Measurements from ENCODE around the gene SIK2. TPM values are rescaled to one million over a fixed set of nuclear protein-coding genes. Genes with fewer than 3 reads are reported as not detected.
A peak's percentile ranks its signal among the peaks of the same experiment; 100 is the strongest.

Gene SIK2
- total RNA-seq, 2 donors from 2014 or later = 5.6 to 6.4 TPM

DNA sequence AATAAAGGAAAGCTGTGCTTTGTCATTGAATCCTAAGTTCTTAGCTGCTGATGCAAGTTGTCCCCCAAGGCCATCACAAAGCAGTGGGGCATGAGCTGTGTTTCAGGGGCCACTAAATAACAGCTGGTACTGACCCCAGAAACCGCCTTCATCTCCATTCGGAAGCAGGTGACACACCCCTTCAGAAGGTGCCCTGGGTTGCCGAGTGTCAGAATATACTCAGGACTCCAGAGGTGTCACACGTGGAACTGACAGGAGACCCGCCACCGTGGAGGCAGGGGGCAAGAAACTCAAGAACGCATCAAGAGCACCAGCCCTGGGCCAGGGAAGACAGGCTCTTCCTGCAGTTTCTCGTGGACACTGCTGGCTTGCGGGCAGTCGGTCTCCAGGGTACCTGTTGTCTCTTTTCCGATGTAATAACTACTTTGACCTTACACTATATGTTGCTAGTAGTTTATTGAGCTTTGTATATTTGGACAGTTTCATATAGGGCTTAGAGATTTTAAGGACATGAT, 122.4 kb downstream of the SIK2 start:
- no peaks in the 10 kb centered on the region for H3K27me3 Mint-ChIP-seq
- no peaks in the 10 kb centered on the region for H3K4me1 Mint-ChIP-seq
- no peak overlapping the region for H3K27ac Mint-ChIP-seq
- H3K36me3 Mint-ChIP-seq (ENCODE audit: low read depth) = peaks cover 68% of the 10 kb centered on the region
- no peaks in the 10 kb centered on the region for H3K9me3 Mint-ChIP-seq
- no peak for ATAC-seq (replicated peaks)
- no peak overlapping the region for H3K4me3 Mint-ChIP-seq

DNA sequence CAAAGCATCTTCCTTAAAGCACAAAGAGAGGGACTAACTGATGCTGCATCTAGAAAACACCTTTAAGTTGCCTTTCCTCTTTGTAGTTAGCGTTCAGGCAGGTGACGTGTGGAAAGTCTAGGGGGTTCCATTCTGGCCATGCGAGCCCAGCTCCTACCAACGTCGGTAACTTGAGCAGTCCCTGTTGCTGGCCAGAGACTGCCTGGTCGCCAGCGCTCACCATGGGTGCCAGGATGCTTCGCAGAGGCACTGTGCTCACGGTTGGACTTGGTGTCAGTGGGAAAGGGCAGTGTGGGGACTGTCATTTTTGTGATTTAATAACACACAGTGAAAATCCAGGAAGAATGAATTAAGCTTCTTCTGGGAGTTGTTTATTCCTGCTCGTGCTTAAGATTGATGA, 123.4 kb downstream of the SIK2 start:
- Mint-ChIP-seq H3K4me1 (no peaks in the 10 kb centered on the region), H3K36me3 (ENCODE audit: low read depth) (peaks cover 59% of the 10 kb centered on the region), H3K27me3 (no peaks in the 10 kb centered on the region), H3K4me3 (no peak overlapping the region), H3K9me3 (no peaks in the 10 kb centered on the region), H3K27ac (no peak overlapping the region)
- ATAC-seq (replicated peaks) = no peak

DNA sequence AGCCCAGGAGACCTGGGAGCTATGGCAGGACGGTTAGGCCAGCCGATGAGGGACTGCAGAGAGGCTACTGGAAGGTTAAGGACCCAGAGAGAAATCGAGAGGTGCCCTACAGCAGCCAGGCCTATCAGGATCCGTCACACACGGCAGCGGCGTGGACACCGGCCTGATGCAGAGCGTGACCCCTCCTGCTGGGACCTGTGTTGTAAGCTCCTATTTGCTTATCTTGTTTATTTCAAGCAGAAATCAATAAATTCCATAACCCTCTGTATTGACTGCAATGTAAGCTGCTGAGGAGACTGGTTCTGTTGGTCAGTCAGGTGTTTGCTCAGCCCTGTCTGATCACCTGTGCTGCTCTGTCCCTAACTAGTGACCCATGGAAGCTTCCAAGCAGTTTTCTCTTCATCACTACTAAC, 124.1 kb downstream of the SIK2 start:
- Mint-ChIP-seq H3K27ac (no peak overlapping the region), H3K36me3 (ENCODE audit: low read depth) (peaks cover 52% of the 10 kb centered on the region), H3K9me3 (no peaks in the 10 kb centered on the region), H3K4me1 (no peaks in the 10 kb centered on the region), H3K27me3 (no peaks in the 10 kb centered on the region), H3K4me3 (no peak overlapping the region)
- ATAC-seq (replicated peaks) = no peak

DNA sequence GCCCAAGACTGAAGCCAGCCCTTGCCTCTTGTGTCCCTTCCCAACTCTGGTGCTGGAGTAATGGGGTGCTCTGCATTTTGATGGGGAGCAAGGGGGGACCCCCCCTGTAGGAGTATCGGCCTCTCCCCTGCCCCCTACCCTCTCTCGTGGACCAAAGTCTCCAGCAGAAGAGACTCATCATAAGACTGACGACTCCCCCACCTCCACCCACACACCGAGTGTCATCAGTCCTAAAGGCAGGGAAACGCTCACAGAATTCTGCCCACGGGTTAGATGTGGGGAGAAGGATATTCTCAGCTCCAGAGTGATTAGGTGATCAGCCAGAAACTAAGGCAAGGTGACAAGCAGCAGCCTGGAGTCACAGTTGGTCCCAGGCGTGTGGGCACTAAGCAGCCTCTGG, 125.2 kb downstream of the SIK2 start:
- no peaks in the 10 kb centered on the region for H3K9me3 Mint-ChIP-seq
- ATAC-seq (replicated peaks) = no peak

GRCh38 chr11:111729071-111729830, 127.0 kb downstream of the SIK2 start:
- H3K4me3 Mint-ChIP-seq = no peak overlapping the region
- no peaks in the 10 kb centered on the region for H3K9me3 Mint-ChIP-seq
- H3K27me3 Mint-ChIP-seq = no peaks in the 10 kb centered on the region
- no peaks in the 10 kb centered on the region for H3K4me1 Mint-ChIP-seq
- no peak overlapping the region for H3K27ac Mint-ChIP-seq
- ATAC-seq (replicated peaks) = no peak
- H3K36me3 Mint-ChIP-seq (ENCODE audit: low read depth) = peaks cover 27% of the 10 kb centered on the region

More for the DNA sequence above, 125.2 kb downstream of the SIK2 start:
- Mint-ChIP-seq H3K27me3 (no peaks in the 10 kb centered on the region), H3K36me3 (ENCODE audit: low read depth) (peaks cover 41% of the 10 kb centered on the region), H3K4me1 (no peaks in the 10 kb centered on the region), H3K27ac (peak overlapping the region; percentile 41), H3K4me3 (no peak overlapping the region)

- Mint-ChIP-seq H3K27me3 (no peaks in the 10 kb centered on the region), H3K27ac (no peak overlapping the region), H3K36me3 (ENCODE audit: low read depth) (peaks cover 25% of the 10 kb centered on the region), H3K4me3 (no peak overlapping the region), H3K9me3 (no peaks in the 10 kb centered on the region), H3K4me1 (no peaks in the 10 kb centered on the region)
- ATAC-seq (replicated peaks) = no peak
Measured at GRCh38 chr11:111729831-111730311, 127.6 kb downstream of the SIK2 start.

DNA sequence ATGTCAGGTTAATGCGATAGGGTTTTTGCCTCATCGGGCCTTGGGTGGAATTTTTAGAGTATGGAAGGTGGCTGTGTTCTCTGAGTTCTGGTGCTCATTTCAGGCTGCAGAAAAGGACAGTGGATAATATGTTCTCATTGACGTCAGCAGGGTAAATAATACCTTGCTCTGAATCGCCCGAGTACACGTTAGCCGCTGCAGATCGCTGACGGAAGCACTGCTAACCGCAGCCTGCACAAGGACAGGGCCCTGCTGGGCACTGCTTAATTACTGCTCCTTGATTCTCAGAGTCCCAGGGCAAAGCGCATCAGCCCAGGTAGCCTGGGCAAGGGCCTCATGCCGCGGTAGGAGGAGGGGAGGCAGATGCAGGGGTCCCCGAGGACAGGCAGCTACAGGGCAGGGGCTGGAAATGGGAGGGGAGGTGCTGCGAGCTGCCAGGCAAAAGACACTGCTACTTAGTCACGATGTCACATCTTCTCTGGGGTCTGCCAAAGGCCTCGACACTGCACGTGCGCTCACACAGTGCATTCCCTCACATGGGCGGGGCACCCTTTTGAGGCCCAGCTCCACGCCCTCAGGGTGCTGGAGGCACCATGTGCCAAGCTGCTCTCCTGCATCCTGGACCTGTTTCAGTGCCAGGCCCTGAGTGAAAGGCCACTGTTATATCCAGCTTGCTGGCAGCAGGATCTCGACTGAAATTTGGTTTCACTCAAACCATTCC, 128.8 kb downstream of the SIK2 start:
- Mint-ChIP-seq H3K27me3 (no peaks in the 10 kb centered on the region), H3K9me3 (no peaks in the 10 kb centered on the region), H3K27ac (no peak overlapping the region), H3K4me1 (no peaks in the 10 kb centered on the region), H3K4me3 (no peak overlapping the region), H3K36me3 (ENCODE audit: low read depth) (peaks cover 13% of the 10 kb centered on the region)
- no peak for ATAC-seq (replicated peaks)

DNA sequence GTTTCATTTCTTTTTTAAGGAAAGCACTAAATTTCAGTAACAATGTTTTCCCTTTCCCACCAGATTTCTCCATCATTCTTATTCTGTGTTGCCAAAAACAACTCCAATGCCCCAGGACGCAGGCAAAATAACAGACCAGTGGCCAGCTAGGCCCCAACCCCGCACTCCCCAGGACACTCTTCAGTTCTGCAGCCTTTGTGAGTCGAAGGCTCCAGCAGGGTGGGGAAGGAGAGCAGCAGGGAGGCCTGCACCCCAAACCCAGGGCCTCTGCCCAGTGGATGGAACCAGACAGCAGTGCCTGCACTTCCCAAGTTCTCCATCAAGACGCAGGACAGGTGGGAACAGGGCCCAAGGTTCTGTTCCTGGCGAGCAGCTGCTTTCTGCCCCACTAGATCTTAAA, 129.6 kb downstream of the SIK2 start:
- Mint-ChIP-seq H3K9me3 (no peaks in the 10 kb centered on the region), H3K4me3 (no peak overlapping the region), H3K36me3 (ENCODE audit: low read depth) (peaks cover 7% of the 10 kb centered on the region), H3K27me3 (no peaks in the 10 kb centered on the region), H3K27ac (no peak overlapping the region), H3K4me1 (no peaks in the 10 kb centered on the region)
- no peak for ATAC-seq (replicated peaks)

DNA sequence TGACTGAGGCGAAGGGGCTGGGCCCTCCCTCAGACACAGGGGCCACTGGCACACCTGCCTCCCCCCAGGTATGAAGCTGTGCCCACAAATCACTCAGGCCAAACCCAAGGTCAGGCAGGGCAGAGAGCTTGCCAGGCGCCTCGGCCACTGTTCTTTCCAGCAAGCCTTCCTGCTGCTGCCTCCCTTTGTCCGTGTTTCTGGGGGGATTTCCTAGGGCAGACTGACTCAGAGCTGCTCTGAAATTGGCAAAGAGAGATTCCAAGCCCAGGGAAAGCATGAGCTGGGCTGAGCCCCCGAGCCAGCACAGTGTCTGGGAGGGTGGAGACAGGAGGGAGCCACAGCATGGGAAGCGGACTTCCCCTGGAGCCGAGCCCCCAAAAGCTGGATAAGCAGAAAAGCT, 130.8 kb downstream of the SIK2 start:
- ATAC-seq (replicated peaks) = no peak
- H3K9me3 Mint-ChIP-seq = no peaks in the 10 kb centered on the region
- H3K36me3 Mint-ChIP-seq (ENCODE audit: low read depth) = peaks cover 3% of the 10 kb centered on the region
- no peaks in the 10 kb centered on the region for H3K4me1 Mint-ChIP-seq
- no peaks in the 10 kb centered on the region for H3K27me3 Mint-ChIP-seq
- H3K4me3 Mint-ChIP-seq = no peak overlapping the region
- no peak overlapping the region for H3K27ac Mint-ChIP-seq

DNA sequence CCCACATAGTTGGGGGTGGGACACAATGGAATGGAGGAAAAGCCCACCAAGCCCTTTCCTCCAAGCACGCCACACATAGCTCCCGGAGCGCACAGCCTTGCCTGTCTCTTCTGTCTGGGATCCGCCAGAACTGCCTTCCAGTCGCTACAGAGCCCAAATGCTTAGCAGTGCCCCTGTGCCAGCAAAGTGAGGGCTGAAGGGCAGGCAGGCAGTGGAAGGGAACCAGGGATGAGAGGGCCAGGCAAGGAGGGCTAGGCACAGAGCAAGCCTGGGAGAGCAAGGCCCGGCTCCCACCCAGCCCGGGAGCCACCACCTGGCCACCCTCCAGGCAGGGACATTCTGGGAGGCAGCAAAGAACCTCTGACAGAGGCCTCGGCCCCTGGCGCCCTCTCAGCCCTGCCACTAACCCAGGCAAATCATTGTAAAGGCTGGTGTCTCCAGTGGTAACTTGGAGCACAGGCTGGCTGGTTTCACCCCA, 131.4 kb downstream of the SIK2 start:
- no peaks in the 10 kb centered on the region for H3K9me3 Mint-ChIP-seq
- peaks cover 7% of the 10 kb centered on the region for H3K36me3 Mint-ChIP-seq (ENCODE audit: low read depth)
- no peaks in the 10 kb centered on the region for H3K27me3 Mint-ChIP-seq
- H3K27ac Mint-ChIP-seq = no peak overlapping the region
- no peaks in the 10 kb centered on the region for H3K4me1 Mint-ChIP-seq
- no peak overlapping the region for H3K4me3 Mint-ChIP-seq
- no peak for ATAC-seq (replicated peaks)

GRCh38 chr11:111734101-111734953, 132.1 kb downstream of the SIK2 start:
- Mint-ChIP-seq H3K4me3 (no peak overlapping the region), H3K4me1 (no peaks in the 10 kb centered on the region), H3K27me3 (no peaks in the 10 kb centered on the region), H3K27ac (peak overlapping the region; percentile 31), H3K9me3 (no peaks in the 10 kb centered on the region), H3K36me3 (ENCODE audit: low read depth) (peaks cover 11% of the 10 kb centered on the region)
- ATAC-seq (replicated peaks) = no peak

- H3K4me1 Mint-ChIP-seq = no peaks in the 10 kb centered on the region
Measured at GRCh38 chr11:111734954-111735261, 132.7 kb downstream of the SIK2 start.

GRCh38 chr11:111735262-111736116, 133.2 kb downstream of the SIK2 start:
- Mint-ChIP-seq H3K4me3 (no peak overlapping the region), H3K27ac (peak overlapping the region; percentile 31), H3K4me1 (no peaks in the 10 kb centered on the region), H3K9me3 (no peaks in the 10 kb centered on the region), H3K36me3 (ENCODE audit: low read depth) (peaks cover 21% of the 10 kb centered on the region), H3K27me3 (no peaks in the 10 kb centered on the region)
- ATAC-seq (replicated peaks) = no peak

More at GRCh38 chr11:111734954-111735261, 132.7 kb downstream of the SIK2 start:
- H3K36me3 Mint-ChIP-seq (ENCODE audit: low read depth) = peaks cover 16% of the 10 kb centered on the region
- ATAC-seq (replicated peaks) = no peak
- no peak overlapping the region for H3K4me3 Mint-ChIP-seq
- H3K27ac Mint-ChIP-seq = peak overlapping the region; percentile 31
- H3K27me3 Mint-ChIP-seq = no peaks in the 10 kb centered on the region
- no peaks in the 10 kb centered on the region for H3K9me3 Mint-ChIP-seq

All from activated T-helper 17 cell treated with anti-CD3 and anti-CD28 coated beads, Interleukin-2, amount 50 U/mL, for 72 hours (primary cell).